Pancreas (tissue), 10 donors: Measurements from ENCODE around the gene KRT35. TPM values are rescaled to one million over a fixed set of nuclear protein-coding genes. Genes with fewer than 3 reads are reported as not detected.

Experiments
- ATAC-seq, 4 donors: fragments of 200-7000 bp; cut with Tn5 transposase; one replicate each; pipeline versions ENCODE4 v1.8.0 to v1.9.1; 2020; ENCODE audit warnings: mild to moderate bottlenecking in 4 of 4, moderate library complexity in 4 of 4
- DNase-seq, 6 donors: peaks; one replicate each; pipeline ENCODE4 v3.0.0-alpha.2; 2020
- FAIRE-seq: peaks from 2 replicates; lab custom pipeline; 2012; peaks lifted over from hg19 to GRCh38; lab: Jason Lieb, UNC
- H3K27ac ChIP-seq, 4 donors: fragments of 200-600 bp; sonication (generic); 1 replicate in 3 of 4; 2 replicates in 1 of 4; pipeline versions ENCODE4 v1.5.0 to v1.8.0; 2020
- H3K27me3 ChIP-seq, 4 donors: fragments of 200-600 bp; one replicate each; pipeline ENCODE4 v1.8.0; 2021
- H3K36me3 ChIP-seq, 3 donors: fragments of 200-600 bp; sonication (generic) in 1 of 3; one replicate each; pipeline versions ENCODE4 v1.5.0 to v1.8.0; 2020 to 2021
- H3K4me1 ChIP-seq, 3 donors: fragments of 200-600 bp; one replicate each; pipeline ENCODE4 v1.8.0; 2021
- H3K4me3 ChIP-seq, 4 donors: fragments of 200-600 bp; sonication (generic) in 2 of 4; one replicate each; pipeline versions ENCODE4 v1.5.0 to v1.8.0; 2020 to 2021
- H3K9me3 ChIP-seq, 4 donors: fragments of 200-600 bp; one replicate each; pipeline ENCODE4 v1.8.0; 2021
- CTCF ChIP-seq, 4 donors: fragments of 200-600 bp; sonication (generic) in 3 of 4; IDR thresholded peaks; one replicate each; pipeline versions ENCODE4 v1.5.0 to v1.8.0; 2021; ENCODE audit warnings: antibody characterized with exemption in 4 of 4
- WGBS, 2 donors: extraction: QIAGEN DNeasy Blood & Tissue Kit; methylation state at CpG; one replicate each; pipeline ENCODE4 v1.1.7; 2013; 5-methylcytosine and 5-hydroxymethylcytosine counted together
- intact Hi-C, 3 donors: fragments of 100-400 bp; cut with DNase I; formaldehyde crosslinking; loops; one replicate each; pipeline versions ENCODE4 v1.11.1 to v1.14.2; 2022
- polyA plus RNA-seq, 2 donors: library from polyadenylated mRNA; stranded (reverse); fragments of 200-250 nt; gene quantifications; one replicate each; pipeline ENCODE4 v1.2.3, GENCODE V29; 2013
- total RNA-seq, 6 donors: library from RNA; stranded (reverse); fragmentation: NEBNext Ultra II Directional in 4 of 6; extraction: Animal tissue kit (Norgen Biotek cat#: 25700) in 4 of 6; gene quantifications; one replicate each; pipeline versions ENCODE4 v1.2.1 to v1.2.4, GENCODE V29; 2021 to 2023
- donor health status: healthy with polysubstance abuse.
- donor health status: DM: no; HTN: no; CAD: no; lungs with moderate emphysema.
- donor health status: DM: no; HTN: no; CAD: no.
- donor health status: control.
- donor health status: control.
- donor health status: Bipolar disorder and iron deficiency.
- donor health status: DM: yes; HTN: yes; CAD: no.
- donor health status: DM: no; HTN: no; CAD: no.
- donor health status: DM: no; HTN: no; CAD: no.
- donor health status: DM: yes; HTN: yes; CAD: no.

Gene KRT35
- total and polyA plus RNA-seq, 8 donors = not detected

- Histone ChIP-seq H3K4me3 (no peak overlapping the region), H3K9me3 (no peaks in the 10 kb centered on the region), H3K36me3 (no peaks in the 10 kb centered on the region), H3K4me1 (no peaks in the 10 kb centered on the region), H3K27ac (no peak overlapping the region), H3K27me3 (no peaks in the 10 kb centered on the region)
- TF ChIP-seq CTCF (IDR thresholded peaks at IDR 0.05) = no peak
- no peak for ATAC-seq
- intact Hi-C loops = no loop called here
- no peak for FAIRE-seq
- no peak for DNase-seq
- 46 to 49% methylated on average over 5 of the region's 5 CpGs for whole genome bisulfite sequencing, 2 donors
These were observed 41.6 kb downstream of the KRT35 start for GRCh38 chr17:41439375-41439774.

DNA sequence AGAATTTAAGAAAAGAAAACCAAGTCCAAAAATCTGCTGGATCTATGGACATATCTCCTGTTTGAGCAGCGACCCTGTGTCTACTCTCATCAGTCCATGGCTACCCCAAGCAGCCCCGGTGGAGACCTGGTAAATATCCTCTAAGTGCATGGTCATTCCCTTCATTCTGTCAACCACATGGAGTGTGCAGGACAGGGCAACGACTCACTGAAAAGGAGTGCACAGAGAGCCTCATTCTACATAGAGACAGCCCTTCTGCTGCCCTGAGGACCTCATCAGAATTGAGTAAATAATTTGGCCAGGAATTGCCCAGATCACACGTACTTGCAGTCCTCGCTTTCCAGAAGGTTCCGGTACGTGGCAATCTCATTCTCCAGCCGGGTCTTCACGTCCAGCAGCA is 43.2 kb downstream of the KRT35 start:
- H3K27ac ChIP-seq = no peak overlapping the region
- no peak for TF ChIP-seq CTCF (IDR thresholded peaks at IDR 0.05)
- H3K4me3 ChIP-seq = no peak overlapping the region
- H3K4me1 ChIP-seq = no peaks in the 10 kb centered on the region
- H3K36me3 ChIP-seq = no peaks in the 10 kb centered on the region
- no peak for DNase-seq
- FAIRE-seq = no peak
- no peaks in the 10 kb centered on the region for H3K9me3 ChIP-seq
- WGBS, 2 donors = 72 to 78% methylated on average over 9 of the region's 9 CpGs
- H3K27me3 ChIP-seq = no peaks in the 10 kb centered on the region
- ATAC-seq = no peak
- intact Hi-C loops = no loop called here

GRCh38 chr17:41437254-41437653 is 43.7 kb downstream of the KRT35 start:
- intact Hi-C loops = no loop called here
- no peak for DNase-seq
- FAIRE-seq = no peak
- TF ChIP-seq CTCF (IDR thresholded peaks at IDR 0.05) = no peak
- WGBS, 2 donors = 62 to 68% methylated on average over 7 of the region's 7 CpGs
- Histone ChIP-seq H3K27ac (no peak overlapping the region), H3K9me3 (no peaks in the 10 kb centered on the region), H3K4me1 (no peaks in the 10 kb centered on the region), H3K4me3 (no peak overlapping the region), H3K36me3 (no peaks in the 10 kb centered on the region), H3K27me3 (no peaks in the 10 kb centered on the region)
- ATAC-seq = no peak

GRCh38 chr17:41434415-41434814 is 46.5 kb downstream of the KRT35 start:
- Histone ChIP-seq H3K27me3 (no peaks in the 10 kb centered on the region), H3K4me3 (no peak overlapping the region), H3K9me3 (no peaks in the 10 kb centered on the region), H3K4me1 (no peaks in the 10 kb centered on the region), H3K36me3 (no peaks in the 10 kb centered on the region), H3K27ac (no peak overlapping the region)
- ATAC-seq (no peak), FAIRE-seq (no peak), DNase-seq (no peak)
- no peak for TF ChIP-seq CTCF (IDR thresholded peaks at IDR 0.05)
- 61 to 63% methylated on average over 5 of the region's 5 CpGs for WGBS, 2 donors
- intact Hi-C loops = no loop called here

DNA sequence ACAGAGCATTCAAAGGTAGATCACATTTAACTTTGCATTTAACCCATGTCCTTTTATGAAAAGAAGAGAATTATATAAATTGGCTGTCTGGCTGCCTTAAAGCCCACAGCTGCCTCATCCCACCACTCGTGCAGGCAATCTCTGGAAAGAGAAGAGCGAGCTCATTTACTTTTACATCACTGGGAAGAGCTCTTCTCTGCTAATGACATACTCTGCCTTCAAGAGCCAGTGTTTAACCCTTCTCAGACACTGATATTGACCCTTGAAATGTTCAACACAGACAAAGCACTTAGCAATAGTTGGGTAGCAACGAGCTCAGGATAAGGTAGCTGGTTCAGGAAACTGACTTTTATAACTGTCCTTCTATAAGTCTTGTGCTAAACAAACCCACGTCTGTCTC is 46.9 kb downstream of the KRT35 start:
- WGBS, 2 donors = 40% methylated on average over 4 of the region's 4 CpGs
- TF ChIP-seq CTCF (IDR thresholded peaks at IDR 0.05) = no peak
- H3K9me3 ChIP-seq = no peaks in the 10 kb centered on the region
- no peak overlapping the region for H3K4me3 ChIP-seq
- no peak for ATAC-seq
- DNase-seq = no peak
- no peak overlapping the region for H3K27ac ChIP-seq
- H3K36me3 ChIP-seq = no peaks in the 10 kb centered on the region
- no peaks in the 10 kb centered on the region for H3K4me1 ChIP-seq
- intact Hi-C loops = no loop called here
- no peaks in the 10 kb centered on the region for H3K27me3 ChIP-seq
- FAIRE-seq = no peak
